HG03354 (cell line): Measurements from ENCODE around the gene LMBR1L.

Source experiments
- ATAC-seq: cut with Tn5 transposase; IDR thresholded peaks from one replicate; pipeline ENCODE4 v1.9.1; 2021; ENCODE audit warnings: mild to moderate bottlenecking; ENCODE audit not compliant: unreplicated experiment, poor library complexity, severe bottlenecking

Gene LMBR1L

GRCh38 chr12:49121047-49121696 is 10.5 kb upstream of the LMBR1L start:
- ATAC-seq = no peak

- no peak for ATAC-seq
Measured at GRCh38 chr12:49111206-49111605, 559 bp upstream of the LMBR1L start.

- peak; percentile 11 for ATAC-seq
Measured at GRCh38 chr12:49109641-49110463, 795 bp downstream of the LMBR1L start.

GRCh38 chr12:49108958-49109404 is 1.7 kb downstream of the LMBR1L start:
- no peak for ATAC-seq

GRCh38 chr12:49105504-49106084 is 5.1 kb downstream of the LMBR1L start:
- no peak for ATAC-seq

- ATAC-seq = no peak
Measured at GRCh38 chr12:49104822-49105221, 5.8 kb downstream of the LMBR1L start.

GRCh38 chr12:49100380-49100779 is 10.3 kb downstream of the LMBR1L start:
- no peak for ATAC-seq

GRCh38 chr12:49098703-49099102 is 11.9 kb downstream of the LMBR1L start:
- ATAC-seq = no peak

- no peak for ATAC-seq
Measured at GRCh38 chr12:49098035-49098451, 12.6 kb downstream of the LMBR1L start.

- no peak for ATAC-seq
Measured at GRCh38 chr12:49097381-49097780, 13.3 kb downstream of the LMBR1L start.

- no peak for ATAC-seq
Measured at GRCh38 chr12:49094975-49095365, 15.7 kb downstream of the LMBR1L start.

- ATAC-seq = no peak
Measured at GRCh38 chr12:49094160-49094974, 16.3 kb downstream of the LMBR1L start, which contains the start of gene DHH. Gene DHH, minus strand, starts transcription at chr12:49094801. Its CDS starts 289 bp downstream, at chr12:49094512.

GRCh38 chr12:49093792-49094159 is 16.9 kb downstream of the LMBR1L start:
- ATAC-seq = no peak

- no peak for ATAC-seq
Measured at GRCh38 chr12:49092816-49093406, 17.7 kb downstream of the LMBR1L start.

GRCh38 chr12:49092086-49092815 is 18.4 kb downstream of the LMBR1L start:
- no peak for ATAC-seq

- no peak for ATAC-seq
Measured at GRCh38 chr12:49091836-49092085, 18.9 kb downstream of the LMBR1L start.

GRCh38 chr12:49091056-49091835 is 19.4 kb downstream of the LMBR1L start:
- no peak for ATAC-seq
